PC-3 (cell line): ENCODE results near the gene CDC42BPB.

Experiments
- EZH2 ChIP-seq: fragments of 300-600 bp; sonication (generic); IDR thresholded peaks from one replicate; pipeline ENCODE4 v1.6.1; 2017; ENCODE audit warnings: antibody characterized with exemption, mild to moderate bottlenecking, low read length; ENCODE audit not compliant: unreplicated experiment
- TF ChIP-seq, protein P1 (sequence below): fragments of 300-600 bp; sonication (generic); conservative IDR thresholded peaks from 2 replicates; pipeline ENCODE4 v1.5.1; 2017; ENCODE audit warnings: antibody characterized with exemption, low read depth, mild to moderate bottlenecking, low read length

DNA sequence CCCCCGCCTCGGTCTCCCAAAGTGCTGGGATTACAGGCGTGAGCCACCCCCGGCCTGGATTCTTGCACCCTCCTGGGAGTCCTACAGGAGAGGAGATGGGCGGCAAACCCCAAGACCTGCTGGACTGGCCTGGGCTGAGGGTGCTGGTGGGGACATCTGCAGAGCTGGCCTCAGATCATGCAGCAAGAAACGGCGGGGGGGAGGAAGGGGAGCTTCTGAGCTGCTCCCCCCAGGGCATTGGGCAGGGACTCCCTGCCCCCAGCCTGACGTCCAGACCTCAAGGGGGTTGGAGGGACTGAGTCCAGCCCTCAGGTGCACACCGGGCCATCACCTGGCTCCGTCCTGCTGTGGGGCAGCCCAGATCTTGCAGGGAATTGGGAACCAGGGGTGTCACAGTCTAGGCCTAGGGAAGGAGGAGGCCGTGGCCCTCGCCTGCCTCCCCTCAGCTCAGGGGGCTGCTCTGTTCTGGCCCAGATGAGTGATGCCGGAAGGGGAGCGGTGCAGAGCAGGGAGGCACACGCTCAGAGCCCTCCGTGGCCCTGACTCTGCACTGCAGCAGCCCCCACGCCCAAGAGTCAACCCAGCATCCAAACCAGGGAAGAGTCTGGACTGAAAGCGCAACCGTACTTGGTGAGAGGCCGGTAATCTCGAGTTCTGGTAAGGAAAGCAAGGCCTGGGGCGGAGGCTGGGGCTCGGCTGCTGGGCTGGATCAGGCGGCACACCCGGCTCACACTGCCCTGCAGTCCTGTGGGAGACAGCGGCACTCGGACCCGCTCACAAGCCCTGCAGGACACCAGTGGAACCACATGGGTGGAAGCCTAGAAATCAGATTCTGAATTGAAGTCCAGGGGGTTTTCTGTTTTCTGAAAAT, 143.8 kb downstream of the CDC42BPB start:
- TF ChIP-seq, protein P1, sequence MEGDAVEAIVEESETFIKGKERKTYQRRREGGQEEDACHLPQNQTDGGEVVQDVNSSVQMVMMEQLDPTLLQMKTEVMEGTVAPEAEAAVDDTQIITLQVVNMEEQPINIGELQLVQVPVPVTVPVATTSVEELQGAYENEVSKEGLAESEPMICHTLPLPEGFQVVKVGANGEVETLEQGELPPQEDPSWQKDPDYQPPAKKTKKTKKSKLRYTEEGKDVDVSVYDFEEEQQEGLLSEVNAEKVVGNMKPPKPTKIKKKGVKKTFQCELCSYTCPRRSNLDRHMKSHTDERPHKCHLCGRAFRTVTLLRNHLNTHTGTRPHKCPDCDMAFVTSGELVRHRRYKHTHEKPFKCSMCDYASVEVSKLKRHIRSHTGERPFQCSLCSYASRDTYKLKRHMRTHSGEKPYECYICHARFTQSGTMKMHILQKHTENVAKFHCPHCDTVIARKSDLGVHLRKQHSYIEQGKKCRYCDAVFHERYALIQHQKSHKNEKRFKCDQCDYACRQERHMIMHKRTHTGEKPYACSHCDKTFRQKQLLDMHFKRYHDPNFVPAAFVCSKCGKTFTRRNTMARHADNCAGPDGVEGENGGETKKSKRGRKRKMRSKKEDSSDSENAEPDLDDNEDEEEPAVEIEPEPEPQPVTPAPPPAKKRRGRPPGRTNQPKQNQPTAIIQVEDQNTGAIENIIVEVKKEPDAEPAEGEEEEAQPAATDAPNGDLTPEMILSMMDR: no peak
- no peak for TF ChIP-seq EZH2
